Right lobe of liver (tissue), 6 donors: ENCODE results near the gene SPON1. TPM values are rescaled to one million over a fixed set of nuclear protein-coding genes. Genes with fewer than 3 reads are reported as not detected.

Experiments used
- ATAC-seq, 4 donors: fragments of 200-7000 bp; cut with Tn5 transposase; one replicate each; pipeline ENCODE4 v1.9.1; 2020; ENCODE audit warnings: mild to moderate bottlenecking in 4 of 4, moderate library complexity in 4 of 4
- DNase-seq, 3 donors: peaks; one replicate each; pipeline ENCODE4 v3.0.0-alpha.2; 2020
- H3K27ac ChIP-seq, 3 donors: fragments of 200-600 bp; one replicate each; pipeline ENCODE4 v1.8.0; 2022
- H3K27me3 ChIP-seq, 2 donors: fragments of 200-600 bp; one replicate each; pipeline ENCODE4 v1.8.0; 2022
- H3K36me3 ChIP-seq, 4 donors: fragments of 200-600 bp; sonication (generic) in 1 of 4; one replicate each; pipeline versions ENCODE4 v1.5.1 to v1.8.0; 2017 to 2022; ENCODE audit warnings: control low read depth in 1 of 4
- H3K4me1 ChIP-seq, 4 donors: fragments of 200-600 bp; sonication (generic) in 1 of 4; one replicate each; pipeline versions ENCODE4 v1.5.1 to v1.8.0; 2017 to 2022; ENCODE audit warnings: control low read depth in 1 of 4
- H3K4me3 ChIP-seq, 3 donors: fragments of 200-600 bp; one replicate each; pipeline ENCODE4 v1.8.0; 2022
- H3K9me3 ChIP-seq, 4 donors: fragments of 200-600 bp; sonication (generic) in 1 of 4; one replicate each; pipeline versions ENCODE4 v1.5.1 to v1.8.0; 2017 to 2022; ENCODE audit warnings: control low read depth in 1 of 4
- POLR2A ChIP-seq: fragments of 450-650 bp; IDR thresholded peaks from one replicate; pipeline ENCODE4 v1.6.1; 2017; ENCODE audit warnings: antibody characterized with exemption, mild to moderate bottlenecking
- WGBS: methylation state at CpG from one replicate; pipeline ENCODE4 v1.1.6; 2018; ENCODE audit warnings: low coverage, low lambda C conversion rate; ENCODE audit not compliant: insufficient coverage; ENCODE audit errors: missing lambda C conversion rate; 5-methylcytosine and 5-hydroxymethylcytosine counted together
- intact Hi-C, 2 donors: fragments of 100-400 bp; cut with DNase I; formaldehyde crosslinking; loops; one replicate each; pipeline versions ENCODE4 v1.11.2 to v1.14.1; 2022
- total RNA-seq, 6 experiments: library from RNA; depleted of rRNA in 2 of 6; stranded (reverse); fragments of >200 nt in 2 of 6; fragmentation: NEBNext Ultra II Directional in 3 of 6; extraction: Animal tissue kit (Norgen Biotek cat#: 25700) in 3 of 6; gene quantifications; one replicate each; pipeline versions ENCODE4 v1.1.0 to v1.2.4, GENCODE V29; 2016 to 2023
- TF ChIP-seq, protein P1 (sequence below), 4 donors: fragments of 200-600 bp in 3 of 4; fragments of 450-650 bp in 1 of 4; IDR thresholded peaks; one replicate each; pipeline versions ENCODE4 v1.5.1 to v1.8.0; 2016 to 2022; ENCODE audit warnings: antibody characterized with exemption in 4 of 4, mild to moderate bottlenecking in 2 of 4
- donor health status: DM: no; HTN: yes; CAD: no.
- donor health status: DM: no; HTN: no; CAD: no.
- donor health status: DM: no; HTN: no; CAD: no.
- donor health status: DM: no; HTN: yes; CAD: no.
- donor health status: DM: no; HTN: yes; CAD: no.

SPON1 gene
- total RNA-seq, 6 experiments from 2014 or later, result 0.51 to 2.4 (median 1.6) TPM

DNA sequence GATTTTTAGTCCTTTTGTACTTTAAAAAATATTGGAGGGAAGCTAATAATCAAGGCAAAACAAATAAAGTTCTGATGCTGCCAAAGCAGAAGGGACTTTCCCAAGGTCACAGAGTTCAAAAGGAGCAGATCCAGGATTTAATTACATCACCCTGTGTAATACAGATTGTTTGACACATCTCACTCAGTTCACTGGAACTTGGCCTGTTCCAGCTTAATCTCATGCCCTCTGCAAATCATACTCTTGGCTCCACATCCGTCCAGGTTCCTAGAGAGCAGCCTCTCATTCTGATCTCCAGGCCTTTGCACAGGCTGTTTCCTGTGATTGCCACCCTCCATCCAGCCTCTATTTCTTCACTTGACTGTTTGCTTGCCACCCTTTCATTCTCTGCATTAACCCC, 151.7 kb downstream of the SPON1 start:
- Histone ChIP-seq H3K9me3 (no peaks in the 10 kb centered on the region), H3K4me3 (no peak overlapping the region), H3K27me3 (no peaks in the 10 kb centered on the region), H3K36me3 (no peaks in the 10 kb centered on the region), H3K4me1 (peaks cover 0 to 24% (median 3%) of the 10 kb centered on the region in 4 donors), H3K27ac (peak overlapping the region in 1 of 3 donors; percentile 21)
- intact Hi-C loops, result no loop called here
- DNase-seq, result peak in 2 of 3 donors; percentile 49 to 54
- no peak for TF ChIP-seq POLR2A
- TF ChIP-seq, protein P1, sequence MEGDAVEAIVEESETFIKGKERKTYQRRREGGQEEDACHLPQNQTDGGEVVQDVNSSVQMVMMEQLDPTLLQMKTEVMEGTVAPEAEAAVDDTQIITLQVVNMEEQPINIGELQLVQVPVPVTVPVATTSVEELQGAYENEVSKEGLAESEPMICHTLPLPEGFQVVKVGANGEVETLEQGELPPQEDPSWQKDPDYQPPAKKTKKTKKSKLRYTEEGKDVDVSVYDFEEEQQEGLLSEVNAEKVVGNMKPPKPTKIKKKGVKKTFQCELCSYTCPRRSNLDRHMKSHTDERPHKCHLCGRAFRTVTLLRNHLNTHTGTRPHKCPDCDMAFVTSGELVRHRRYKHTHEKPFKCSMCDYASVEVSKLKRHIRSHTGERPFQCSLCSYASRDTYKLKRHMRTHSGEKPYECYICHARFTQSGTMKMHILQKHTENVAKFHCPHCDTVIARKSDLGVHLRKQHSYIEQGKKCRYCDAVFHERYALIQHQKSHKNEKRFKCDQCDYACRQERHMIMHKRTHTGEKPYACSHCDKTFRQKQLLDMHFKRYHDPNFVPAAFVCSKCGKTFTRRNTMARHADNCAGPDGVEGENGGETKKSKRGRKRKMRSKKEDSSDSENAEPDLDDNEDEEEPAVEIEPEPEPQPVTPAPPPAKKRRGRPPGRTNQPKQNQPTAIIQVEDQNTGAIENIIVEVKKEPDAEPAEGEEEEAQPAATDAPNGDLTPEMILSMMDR (IDR thresholded peaks at IDR 0.05), result no peak
- WGBS, result no CpG with 5 or more reads among the region's 1 CpG
- ATAC-seq, result peak; percentile 89 to 98 (median 92)

DNA sequence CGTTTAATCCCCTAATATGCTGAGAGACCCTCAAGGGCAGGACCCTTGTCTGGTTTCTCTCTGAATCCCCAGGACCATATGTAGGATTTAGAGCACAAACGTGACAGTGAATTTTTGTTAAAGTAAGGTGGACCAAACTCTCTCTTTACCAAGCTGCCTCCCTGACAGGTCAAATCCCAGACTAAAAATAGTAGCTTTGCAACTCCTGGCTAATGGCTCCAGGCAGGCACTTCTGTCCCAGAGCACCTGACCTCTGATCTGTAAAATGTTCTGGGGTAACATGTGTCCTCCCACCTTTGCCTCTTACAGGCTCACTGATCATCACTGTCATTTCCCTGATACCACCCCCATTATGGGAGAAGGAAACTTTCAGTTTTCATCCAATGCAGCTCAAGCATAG, 152.3 kb downstream of the SPON1 start:
- H3K27me3 ChIP-seq, result no peaks in the 10 kb centered on the region
- intact Hi-C loops, result no loop called here
- H3K9me3 ChIP-seq, result no peaks in the 10 kb centered on the region
- no peak overlapping the region for H3K4me3 ChIP-seq
- 39% methylated on average over 2 of the region's 2 CpGs for WGBS
- no peaks in the 10 kb centered on the region for H3K36me3 ChIP-seq
- TF ChIP-seq, protein P1 (IDR thresholded peaks at IDR 0.05), result no peak
- TF ChIP-seq POLR2A, result no peak
- DNase-seq (no peak), ATAC-seq (peak in 1 of 4 donors; percentile 24)
- H3K27ac ChIP-seq, result peak overlapping the region in 1 of 3 donors; percentile 21
- H3K4me1 ChIP-seq, result peaks cover 0 to 24% (median 3%) of the 10 kb centered on the region in 4 donors

DNA sequence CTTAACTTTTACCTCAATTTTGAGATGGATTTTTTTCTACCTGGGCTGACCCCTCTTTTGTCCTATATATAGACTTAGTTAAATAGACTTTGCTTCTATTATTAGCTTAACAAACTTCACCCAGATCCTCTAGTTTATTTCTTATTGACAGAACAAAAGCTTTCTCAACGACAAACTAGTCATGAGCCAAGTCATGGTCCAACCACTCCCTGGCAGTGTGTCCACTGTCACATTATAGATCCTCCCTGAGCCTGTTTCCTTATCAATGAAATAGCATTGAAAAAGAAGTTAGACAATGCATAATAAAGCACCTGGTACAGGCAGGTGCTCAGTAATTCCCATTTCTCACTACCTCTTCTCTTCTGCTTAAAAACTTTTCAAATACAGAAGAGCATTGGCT, 155.1 kb downstream of the SPON1 start:
- intact Hi-C loops, result no loop called here
- no peak overlapping the region for H3K27ac ChIP-seq
- ATAC-seq (peak in 1 of 4 donors; percentile 56), DNase-seq (no peak)
- no peaks in the 10 kb centered on the region for H3K36me3 ChIP-seq
- H3K4me3 ChIP-seq, result no peak overlapping the region
- H3K9me3 ChIP-seq, result no peaks in the 10 kb centered on the region
- TF ChIP-seq, protein P1 (IDR thresholded peaks at IDR 0.05), result no peak
- no peak for TF ChIP-seq POLR2A
- no peaks in the 10 kb centered on the region for H3K27me3 ChIP-seq
- H3K4me1 ChIP-seq, result peaks cover 0 to 24% (median 3%) of the 10 kb centered on the region in 4 donors
- WGBS, result 53% methylated on average over 1 of the region's 1 CpG

DNA sequence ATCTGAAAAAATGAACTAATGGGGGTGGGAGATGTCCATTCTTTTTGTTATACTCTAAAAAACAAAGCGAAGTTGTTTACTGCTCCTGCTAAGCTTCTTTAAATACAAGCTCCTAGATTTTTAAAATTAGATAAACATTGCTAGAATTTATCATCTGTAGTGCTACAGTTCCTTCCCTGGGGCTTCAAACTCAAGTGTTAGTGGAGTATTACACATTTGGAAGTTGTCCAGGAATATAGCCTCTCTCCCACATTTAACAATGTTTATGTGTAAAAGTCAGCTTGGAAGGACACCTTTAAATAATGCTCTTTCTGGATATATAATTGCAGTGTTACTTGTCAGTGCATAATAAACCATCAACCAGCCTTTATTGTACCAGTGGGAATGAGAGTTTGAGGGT, 155.5 kb downstream of the SPON1 start:
- no peaks in the 10 kb centered on the region for H3K36me3 ChIP-seq
- no peak for DNase-seq
- H3K4me1 ChIP-seq, result peaks cover 0 to 24% (median 3%) of the 10 kb centered on the region in 4 donors
- TF ChIP-seq POLR2A, result no peak
- TF ChIP-seq, protein P1 (IDR thresholded peaks at IDR 0.05), result no peak
- no peak overlapping the region for H3K4me3 ChIP-seq
- no peaks in the 10 kb centered on the region for H3K9me3 ChIP-seq
- H3K27ac ChIP-seq, result no peak overlapping the region
- ATAC-seq, result no peak
- 0% methylated on average over 1 of the region's 1 CpG for WGBS
- H3K27me3 ChIP-seq, result no peaks in the 10 kb centered on the region
- intact Hi-C loops, result no loop called here

DNA sequence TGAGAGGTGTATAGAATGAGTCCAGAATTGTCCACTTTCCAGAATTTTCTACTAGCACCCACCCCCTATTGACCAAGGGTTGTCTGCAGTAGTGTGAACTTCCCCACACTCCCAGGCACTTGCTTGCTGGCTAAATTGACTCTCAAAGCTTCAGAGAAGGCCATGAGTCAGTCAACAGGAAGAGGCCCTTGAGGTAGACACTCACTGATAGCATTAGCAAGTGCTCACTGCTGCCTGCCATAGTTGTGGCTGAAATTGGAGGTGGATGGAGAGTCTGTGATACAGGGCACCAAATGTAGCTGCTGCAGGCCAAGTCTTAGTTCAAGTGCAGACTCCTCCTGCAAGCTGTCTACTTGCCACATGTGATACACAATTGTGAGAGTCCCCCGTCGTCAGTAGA, 156.8 kb downstream of the SPON1 start:
- no peak overlapping the region for H3K4me3 ChIP-seq
- no peak overlapping the region for H3K27ac ChIP-seq
- no peak for TF ChIP-seq POLR2A
- TF ChIP-seq, protein P1 (IDR thresholded peaks at IDR 0.05), result no peak
- H3K4me1 ChIP-seq, result peaks cover 0 to 21% (median 3%) of the 10 kb centered on the region in 4 donors
- no peaks in the 10 kb centered on the region for H3K36me3 ChIP-seq
- no peaks in the 10 kb centered on the region for H3K27me3 ChIP-seq
- no peak for DNase-seq
- H3K9me3 ChIP-seq, result no peaks in the 10 kb centered on the region
- intact Hi-C loops, result no loop called here
- WGBS, result 80% methylated on average over 1 of the region's 2 CpGs
- ATAC-seq, result no peak
